K562 (cell line): Measurements from ENCODE around the gene SNAPC2. TPM values are rescaled to one million over a fixed set of nuclear protein-coding genes. Genes with fewer than 3 reads are reported as not detected.
A peak's percentile ranks its signal among the peaks of the same experiment; 100 is the strongest.

ENCODE experiments used
- ATF2 ChIP-seq: sonication (generic); formaldehyde crosslinking; IDR thresholded peaks from 2 replicates; pipeline ENCODE4 v1.8.1; 2022; ENCODE audit warnings: missing genetic modification reagents
- BMI1 ChIP-seq: fragments of 150-350 bp; IDR thresholded peaks from 2 replicates; pipeline ENCODE4 v1.6.1; 2014; ENCODE audit warnings: low read length
- HDAC1 ChIP-seq, 2 experiments: fragments of 450-650 bp; IDR thresholded peaks; 2 replicates each; pipeline ENCODE4 v1.6.1; 2016 to 2017; ENCODE audit warnings: inconsistent platforms in 1 of 2, mild to moderate bottlenecking in 1 of 2, moderate library complexity in 1 of 2
- HLTF ChIP-seq: fragments of 450-650 bp; IDR thresholded peaks from 2 replicates; pipeline ENCODE4 v1.6.1; 2016
- HOMEZ ChIP-seq: fragments of 250-450 bp; sonication (Bioruptor Pico); IDR thresholded peaks from 2 replicates; pipeline ENCODE4 v1.4.0; 2020; ENCODE audit warnings: mild to moderate bottlenecking, moderate library complexity
- MEF2D ChIP-seq: conservative IDR thresholded peaks from 2 replicates; pipeline ENCODE4 v1.6.1; 2016; ENCODE audit warnings: low read depth, missing genetic modification characterization, missing compliant biosample characterization
- MTA3 ChIP-seq: fragments of 450-650 bp; formaldehyde crosslinking; IDR thresholded peaks from 2 replicates; pipeline ENCODE4 v1.6.1; 2017; ENCODE audit warnings: mild to moderate bottlenecking, borderline replicate concordance
- PCBP1 ChIP-seq: fragments of 200-400 bp; formaldehyde crosslinking; IDR thresholded peaks from 2 replicates; pipeline ENCODE4 v1.6.1; 2018; ENCODE audit warnings: mild to moderate bottlenecking, low read depth, low read length; ENCODE audit not compliant: poor library complexity, severe bottlenecking
- PHB ChIP-seq: fragments of 250-450 bp; sonication (Bioruptor Pico); IDR thresholded peaks from 2 replicates; pipeline ENCODE4 v1.5.0; 2021
- PHB2 ChIP-seq: fragments of 450-650 bp; IDR thresholded peaks from 2 replicates; pipeline ENCODE4 v1.6.1; 2017; ENCODE audit warnings: low read depth
- PHF8 ChIP-seq: fragments of 200-600 bp; sonication (generic); IDR thresholded peaks from 2 replicates; pipeline ENCODE4 v1.6.1; 2012; ENCODE audit warnings: mixed run types, mild to moderate bottlenecking, inconsistent platforms, low read length, moderate library complexity, borderline replicate concordance
- PKNOX1 ChIP-seq: fragments of 450-650 bp; IDR thresholded peaks from 2 replicates; pipeline ENCODE4 v1.6.1; 2016
- SFPQ ChIP-seq: fragments of 200-400 bp; formaldehyde crosslinking; IDR thresholded peaks from 2 replicates; pipeline ENCODE4 v1.6.1; 2017; ENCODE audit warnings: mild to moderate bottlenecking, low read depth, low read length, moderate library complexity
- TAL1 ChIP-seq: fragments of 450-650 bp; IDR thresholded peaks from 2 replicates; pipeline ENCODE4 v1.6.1; 2016; ENCODE audit warnings: mild to moderate bottlenecking
- ZBED1 ChIP-seq: IDR thresholded peaks from 2 replicates; pipeline ENCODE4 v1.6.1; 2014
- ZNF124 ChIP-seq: sonication (generic); formaldehyde crosslinking; IDR thresholded peaks from 2 replicates; pipeline ENCODE4 v1.8.1; 2022; ENCODE audit warnings: missing genetic modification reagents
- ZNF324 ChIP-seq: fragments of 250-450 bp; sonication (Bioruptor Pico); IDR thresholded peaks from 2 replicates; pipeline ENCODE4 v1.4.0; 2020; ENCODE audit warnings: mild to moderate bottlenecking
- ZNF79 ChIP-seq: fragments of 250-450 bp; sonication (Bioruptor Pico); IDR thresholded peaks from 2 replicates; pipeline ENCODE4 v1.4.0; 2020; ENCODE audit warnings: low read depth, mild to moderate bottlenecking, moderate library complexity
- polyA plus RNA-seq, 8 experiments: library from polyadenylated mRNA; depleted of rRNA in 4 of 8; stranded (reverse) in 5 of 8; unstranded in 3 of 8; fragments of >200 nt; fragmentation: Nextera tagmentation in 2 of 8; fragmentation: Illumina TruSeq in 1 of 8; extraction: Ambion mirVana in 2 of 8; extraction: Trizol in 1 of 8; gene quantifications; 2 replicates each; pipeline versions ENCODE4 v1.2.1 to v1.2.3, GENCODE V29; 2011 to 2014; ENCODE audit warnings: inconsistent platforms in 1 of 8, missing spikeins in 1 of 8
- total RNA-seq, 7 experiments: library from RNA; depleted of rRNA in 6 of 7; stranded (reverse); fragments of >200 nt in 6 of 7; fragmentation: Illumina TruSeq in 2 of 7; extraction: Trizol in 2 of 7; gene quantifications; 2 replicates each; pipeline versions ENCODE4 v1.2.1 to v1.2.3, GENCODE V29; 2011 to 2021; ENCODE audit warnings: low replicate concordance in 1 of 7
- TF ChIP-seq, protein P1 (sequence below): sonication (generic); formaldehyde crosslinking; IDR thresholded peaks from 2 replicates; pipeline ENCODE4 v1.8.0; 2022; ENCODE audit warnings: missing genetic modification reagents, mild to moderate bottlenecking, moderate library complexity, borderline replicate concordance
- TF ChIP-seq, protein P2 (sequence below): fragments of 250-450 bp; sonication (Bioruptor Pico); IDR thresholded peaks from 2 replicates; pipeline ENCODE4 v1.8.0; 2022; ENCODE audit warnings: inconsistent platforms, mild to moderate bottlenecking, moderate library complexity, borderline replicate concordance

The SNAPC2 gene
- total and polyA plus RNA-seq, 9 of the 15 experiments (the other 6 are each of a cell fraction or from before 2014, with no cell fraction given): 0.59 to 45.1 (median 15.3) TPM

GRCh38 chr19:7870571-7871436 is 49.3 kb upstream of the SNAPC2 start (continued):
- TF ChIP-seq HDAC1 (IDR thresholded peaks at IDR 0.05) (peak in 1 of 2 experiments; percentile 66; a peak in 2 of 4 replicates), PHB (CRISPR knock-in tag) (no peak), MTA3 (no peak), ATF2 (CRISPR knock-in tag) (no peak), PCBP1 (no peak), ZNF324 (CRISPR knock-in tag) (no peak), MEF2D (tag) (0 out of 2 replicates have a peak, but pooled peaks have one; percentile 54), PHF8 (no peak), ZNF124 (CRISPR knock-in tag) (no peak), HOMEZ (CRISPR knock-in tag) (no peak), BMI1 (no peak), ZBED1 (no peak), ZNF79 (CRISPR knock-in tag) (no peak), TAL1 (0 out of 2 replicates have a peak, but pooled peaks have one; percentile 1), HLTF (peak; percentile 36; the same call in 1 of the 2 replicates), PHB2 (0 out of 2 replicates have a peak, but pooled peaks have one; percentile 9), SFPQ (no peak), PKNOX1 (peak; percentile 69)
- TF ChIP-seq, protein P1, sequence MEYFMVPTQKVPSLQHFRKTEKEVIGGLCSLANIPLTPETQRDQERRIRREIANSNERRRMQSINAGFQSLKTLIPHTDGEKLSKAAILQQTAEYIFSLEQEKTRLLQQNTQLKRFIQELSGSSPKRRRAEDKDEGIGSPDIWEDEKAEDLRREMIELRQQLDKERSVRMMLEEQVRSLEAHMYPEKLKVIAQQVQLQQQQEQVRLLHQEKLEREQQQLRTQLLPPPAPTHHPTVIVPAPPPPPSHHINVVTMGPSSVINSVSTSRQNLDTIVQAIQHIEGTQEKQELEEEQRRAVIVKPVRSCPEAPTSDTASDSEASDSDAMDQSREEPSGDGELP: peak; percentile 69
- TF ChIP-seq, protein P2, sequence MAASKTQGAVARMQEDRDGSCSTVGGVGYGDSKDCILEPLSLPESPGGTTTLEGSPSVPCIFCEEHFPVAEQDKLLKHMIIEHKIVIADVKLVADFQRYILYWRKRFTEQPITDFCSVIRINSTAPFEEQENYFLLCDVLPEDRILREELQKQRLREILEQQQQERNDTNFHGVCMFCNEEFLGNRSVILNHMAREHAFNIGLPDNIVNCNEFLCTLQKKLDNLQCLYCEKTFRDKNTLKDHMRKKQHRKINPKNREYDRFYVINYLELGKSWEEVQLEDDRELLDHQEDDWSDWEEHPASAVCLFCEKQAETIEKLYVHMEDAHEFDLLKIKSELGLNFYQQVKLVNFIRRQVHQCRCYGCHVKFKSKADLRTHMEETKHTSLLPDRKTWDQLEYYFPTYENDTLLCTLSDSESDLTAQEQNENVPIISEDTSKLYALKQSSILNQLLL (CRISPR knock-in tag): no peak
